Endothelial cell of coronary artery (primary cell): ENCODE measurements around the gene NPNT. TPM values are rescaled to one million over a fixed set of nuclear protein-coding genes. Genes with fewer than 3 reads are reported as not detected.

Source experiments
- total RNA-seq: library from RNA; depleted of rRNA; stranded (reverse); fragments of >200 nt; gene quantifications from 2 replicates; pipeline ENCODE4 v1.2.3, GENCODE V29; 2014

Gene NPNT
- total RNA-seq, result under 0.01 TPM in 1 of 2 replicates, not detected in the other

GRCh38 chr4:105894660-105895582 lies at the start of gene NPNT:
Gene NPNT (plus strand): TSS chr4:105895471. CDS start chr4:105895653, 182 bp downstream.

Other genes with a start within 250 kb of the NPNT start
- 14.2 and 15.1 TPM in 2 replicates for gene INTS12, start 186.8 kb upstream of the NPNT start, total RNA-seq
- 10.6 and 11.6 TPM in 2 replicates for gene GSTCD, start 186.7 kb upstream of the NPNT start, total RNA-seq